SK-N-SH (cell line): ENCODE data around the gene STK39. TPM values are rescaled to one million over a fixed set of nuclear protein-coding genes. Genes with fewer than 3 reads are reported as not detected.

Experiments used
- CTCF ChIA-PET: fragments of 300-600, 350-600 bp; formaldehyde crosslinking; extraction: SDS; loops from one replicate; lab custom pipeline; 2021; lab: Yijun Ruan, JAX
- POLR2A ChIA-PET: fragments of 350-600 bp; sonication (Branson Sonifier 250); formaldehyde crosslinking; extraction: SDS; loops from one replicate; lab custom pipeline; 2020; ENCODE audit warnings: antibody characterized with exemption, inconsistent platforms; lab: Yijun Ruan, JAX
- DNase-seq: peaks from one replicate; pipeline ENCODE4 v3.0.0; 2012
- H2AFZ ChIP-seq: fragments of 200-600 bp; sonication (generic); 2 replicates; pipeline ENCODE4 v1.8.1; 2016; ENCODE audit warnings: antibody characterized with exemption, mild to moderate bottlenecking, low read depth
- H3F3A ChIP-seq: fragments of 200-600 bp; sonication (generic); replicated peaks from 2 replicates; pipeline ENCODE3; 2016; ENCODE audit warnings: antibody characterized with exemption, mild to moderate bottlenecking; ENCODE audit not compliant: insufficient read depth
- H3K27ac ChIP-seq, 2 experiments: fragments of 200-500 bp in 1 of 2; fragments of 200-600 bp in 1 of 2; sonication (Bioruptor generic) in 1 of 2; sonication (generic), shearing (Covaris generic) in 1 of 2; 2 replicates each; pipeline versions ENCODE4 v1.5.1 to v1.6.1; 2014 to 2016; ENCODE audit warnings: low read depth in 2 of 2, inconsistent platforms in 1 of 2, low read length in 1 of 2, mild to moderate bottlenecking in 1 of 2, mixed read lengths in 1 of 2
- H3K27me3 ChIP-seq: fragments of 200-600 bp; sonication (generic), shearing (Covaris generic); 2 replicates; pipeline ENCODE4 v1.6.1; 2016; ENCODE audit warnings: mixed run types; ENCODE audit not compliant: insufficient read depth
- H3K36me3 ChIP-seq, 2 experiments: fragments of 200-500 bp in 1 of 2; fragments of 200-600 bp in 1 of 2; sonication (Bioruptor generic) in 1 of 2; sonication (generic) in 1 of 2; replicated peaks in 1 of 2; 2 replicates each; pipeline versions ENCODE3 to v1.5.1; 2014 to 2016; ENCODE audit warnings: low read length in 1 of 2, mild to moderate bottlenecking in 1 of 2; ENCODE audit not compliant: insufficient read depth in 2 of 2, control insufficient read depth in 1 of 2
- H3K4me1 ChIP-seq, 2 experiments: fragments of 200-500 bp in 1 of 2; fragments of 200-600 bp in 1 of 2; sonication (Bioruptor generic) in 1 of 2; sonication (generic), shearing (Covaris generic) in 1 of 2; 2 replicates each; pipeline versions ENCODE4 v1.5.1 to v1.6.1; 2014 to 2016; ENCODE audit warnings: low read depth in 1 of 2, low read length in 1 of 2, mixed run types in 1 of 2; ENCODE audit not compliant: insufficient read depth in 2 of 2, control insufficient read depth in 1 of 2
- H3K4me2 ChIP-seq: fragments of 200-600 bp; sonication (generic), shearing (Covaris generic); 2 replicates; pipeline ENCODE4 v1.6.1; 2017; ENCODE audit warnings: mixed run types
- H3K4me3 ChIP-seq, 2 experiments: fragments of 200-500 bp in 1 of 2; fragments of 200-600 bp in 1 of 2; sonication (Bioruptor generic) in 1 of 2; sonication (generic), shearing (Covaris generic) in 1 of 2; 2 replicates each; pipeline versions ENCODE4 v1.5.1 to v1.8.1; 2014 to 2016; ENCODE audit warnings: low read depth in 2 of 2, inconsistent platforms in 1 of 2, low read length in 1 of 2, mild to moderate bottlenecking in 1 of 2, mixed read lengths in 1 of 2, moderate library complexity in 1 of 2
- H3K79me2 ChIP-seq: fragments of 200-600 bp; sonication (generic); 2 replicates; pipeline ENCODE4 v1.8.1; 2017; ENCODE audit warnings: mild to moderate bottlenecking; ENCODE audit not compliant: insufficient read depth
- H3K9ac ChIP-seq: fragments of 200-600 bp; sonication (generic); 2 replicates; pipeline ENCODE4 v1.6.1; 2017; ENCODE audit warnings: mixed run types
- H3K9me2 ChIP-seq: fragments of 200-600 bp; sonication (generic); 2 replicates; pipeline ENCODE4 v1.6.1; 2017; ENCODE audit warnings: mixed run types
- H3K9me3 ChIP-seq: fragments of 200-600 bp; sonication (generic); 2 replicates; pipeline ENCODE4 v1.6.1; 2017; ENCODE audit warnings: mixed run types, mild to moderate bottlenecking, moderate library complexity
- H4K20me1 ChIP-seq: fragments of 200-600 bp; sonication (generic); 2 replicates; pipeline ENCODE4 v1.6.1; 2017; ENCODE audit warnings: mild to moderate bottlenecking, mixed run types; ENCODE audit not compliant: insufficient read depth
- ELF1 ChIP-seq: IDR thresholded peaks from 2 replicates; pipeline ENCODE4 v1.4.0; 2012
- GATA2 ChIP-seq: sonication (generic); formaldehyde crosslinking; IDR thresholded peaks from 2 replicates; pipeline ENCODE4 v1.5.0; 2020; ENCODE audit warnings: mild to moderate bottlenecking, missing genetic modification reagents
- IRF3 ChIP-seq: fragments of 150-350 bp; IDR thresholded peaks from 2 replicates; pipeline ENCODE4 v1.6.1; 2016; ENCODE audit warnings: mild to moderate bottlenecking, low read depth, low read length
- MEF2A ChIP-seq: IDR thresholded peaks from 2 replicates; pipeline ENCODE4 v1.4.0; 2012; ENCODE audit warnings: low read depth, borderline replicate concordance
- NFIC ChIP-seq: IDR thresholded peaks from 2 replicates; pipeline ENCODE4 v1.4.0; 2012; ENCODE audit warnings: borderline replicate concordance
- NRF1 ChIP-seq: IDR thresholded peaks from 2 replicates; pipeline ENCODE4 v1.6.1; 2012; ENCODE audit warnings: low read depth, mild to moderate bottlenecking, low read length
- RAD21 ChIP-seq: IDR thresholded peaks from 2 replicates; pipeline ENCODE4 v1.6.1; 2012; ENCODE audit warnings: mild to moderate bottlenecking, low read length
- RCOR1 ChIP-seq: fragments of 150-350 bp; IDR thresholded peaks from 2 replicates; pipeline ENCODE4 v1.6.1; 2017; ENCODE audit warnings: antibody characterized with exemption, low read length
- RFX5 ChIP-seq: IDR thresholded peaks from 2 replicates; pipeline ENCODE4 v1.6.1; 2012; ENCODE audit warnings: mild to moderate bottlenecking, improper control_type of control experiment, low read length
- RXRA ChIP-seq: IDR thresholded peaks from 2 replicates; pipeline ENCODE4 v1.4.0; 2012; ENCODE audit warnings: low read depth, mild to moderate bottlenecking, borderline replicate concordance
- SMC3 ChIP-seq: IDR thresholded peaks from 2 replicates; pipeline ENCODE4 v1.6.1; 2012; ENCODE audit warnings: low read depth, low read length, improper control_type of control experiment
- TAF1 ChIP-seq: IDR thresholded peaks from 2 replicates; pipeline ENCODE4 v1.6.1; 2012; ENCODE audit warnings: low read depth, mild to moderate bottlenecking, low read length, moderate library complexity, borderline replicate concordance
- TCF12 ChIP-seq: IDR thresholded peaks from 2 replicates; pipeline ENCODE4 v1.4.0; 2012
- TEAD4 ChIP-seq: IDR thresholded peaks from 2 replicates; pipeline ENCODE4 v1.4.0; 2012; ENCODE audit warnings: mild to moderate bottlenecking, borderline replicate concordance; ENCODE audit not compliant: insufficient read depth
- WGBS: methylation state at CpG from one replicate; pipeline ENCODE4 v1.1.6; 2017; ENCODE audit warnings: low lambda C conversion rate; 5-methylcytosine and 5-hydroxymethylcytosine counted together
- polyA plus RNA-seq, 3 experiments: library from polyadenylated mRNA; depleted of rRNA; stranded (reverse); fragments of >200 nt; gene quantifications; 2 replicates each; pipeline ENCODE4 v1.2.3, GENCODE V29; 2012
- TF ChIP-seq, protein P1 (sequence below): IDR thresholded peaks from 2 replicates; pipeline ENCODE4 v1.4.0; 2012; ENCODE audit warnings: low read depth
- TF ChIP-seq, protein P2 (sequence below): IDR thresholded peaks from 2 replicates; pipeline ENCODE4 v1.6.1; 2012; ENCODE audit warnings: mild to moderate bottlenecking, low read depth, low read length, moderate library complexity
- TF ChIP-seq, protein P3 (sequence below): fragments of 150-350 bp; IDR thresholded peaks from 2 replicates; pipeline ENCODE4 v1.6.1; 2017; ENCODE audit warnings: antibody characterized with exemption, low read length, low read depth, borderline replicate concordance

STK39 gene
- polyA plus RNA-seq, 1 of the 3 experiments (the other 2 are of a cell fraction): 9.6 TPM

DNA sequence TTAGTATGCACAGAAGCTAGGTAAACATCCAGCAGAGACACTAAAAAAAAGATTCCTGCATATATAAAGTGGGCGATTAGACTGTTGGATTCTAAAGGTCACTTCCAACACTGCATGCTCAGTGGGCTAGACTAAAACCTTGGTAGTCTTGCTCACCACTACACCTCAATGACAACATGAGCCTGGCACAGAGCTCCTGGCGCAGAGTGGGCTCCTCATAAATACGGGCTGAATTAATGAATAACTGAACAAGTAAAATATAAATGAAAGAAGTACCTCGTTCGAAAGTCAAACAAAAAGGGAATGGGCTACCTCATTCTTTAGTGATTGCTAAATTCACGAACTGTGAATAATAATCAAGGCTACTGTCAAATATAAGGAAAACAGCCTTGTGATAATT lies 185.3 kb downstream of the STK39 start:
- H3K4me2 ChIP-seq: no peak overlapping the region
- no peak overlapping the region for H3K27ac ChIP-seq
- no peaks in the 10 kb centered on the region for H3K9me2 ChIP-seq
- no peaks in the 10 kb centered on the region for H3K79me2 ChIP-seq
- no peaks in the 10 kb centered on the region for H3K27me3 ChIP-seq
- H3K9ac ChIP-seq: no peak overlapping the region
- H3K9me3 ChIP-seq: no peaks in the 10 kb centered on the region
- ChIA-PET POLR2A (no interaction called here), CTCF (interaction anchor here (0.7 to 4.2 kb wide), 3 partner anchors 13 to 57 kb away, joined by 3 to 15 read pairs (median 3); no protein-coding TSS in a partner anchor)
- 96% methylated on average over 6 of the region's 6 CpGs for WGBS
- peaks cover 0 to 22% of the 10 kb centered on the region in 2 experiments; a peak in 2 of 4 replicates for H3K4me1 ChIP-seq
- H4K20me1 ChIP-seq: no peaks in the 10 kb centered on the region
- H3K36me3 ChIP-seq: peaks cover 24 to 25% of the 10 kb centered on the region in 2 experiments
- TF ChIP-seq TEAD4 (no peak), SMC3 (no peak), TAF1 (no peak), IRF3 (no peak), NRF1 (no peak), MEF2A (no peak), TCF12 (no peak)
- TF ChIP-seq, protein P1, sequence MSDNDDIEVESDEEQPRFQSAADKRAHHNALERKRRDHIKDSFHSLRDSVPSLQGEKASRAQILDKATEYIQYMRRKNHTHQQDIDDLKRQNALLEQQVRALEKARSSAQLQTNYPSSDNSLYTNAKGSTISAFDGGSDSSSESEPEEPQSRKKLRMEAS: no peak
- H3F3A ChIP-seq: no peaks in the 10 kb centered on the region
- no peak overlapping the region for H2AFZ ChIP-seq
- no peak for DNase-seq
- no peak overlapping the region for H3K4me3 ChIP-seq

GRCh38 chr2:168060986-168061750 lies 186.2 kb downstream of the STK39 start:
- Histone ChIP-seq H3K4me1 (peaks cover 0 to 22% of the 10 kb centered on the region in 2 experiments; a peak in 2 of 4 replicates), H3K79me2 (no peaks in the 10 kb centered on the region), H3K4me2 (no peak overlapping the region), H3K27me3 (no peaks in the 10 kb centered on the region), H3K27ac (peak overlapping the region in 1 of 2 experiments; percentile 28; a peak in 1 of 4 replicates), H2AFZ (no peak overlapping the region), H3K9ac (no peak overlapping the region), H3F3A (no peaks in the 10 kb centered on the region), H3K9me2 (no peaks in the 10 kb centered on the region), H4K20me1 (no peaks in the 10 kb centered on the region), H3K4me3 (no peak overlapping the region), H3K9me3 (no peaks in the 10 kb centered on the region), H3K36me3 (peaks cover 25% of the 10 kb centered on the region in 2 experiments)
- POLR2A ChIA-PET: no interaction called here
- no peak for DNase-seq
- CTCF ChIA-PET: interaction anchor here (1.0 to 4.2 kb wide), 2 partner anchors 14 to 58 kb away, joined by 3 to 15 read pairs; no protein-coding TSS in a partner anchor
- WGBS: 96% methylated on average over 3 of the region's 3 CpGs
- TF ChIP-seq, protein P2, sequence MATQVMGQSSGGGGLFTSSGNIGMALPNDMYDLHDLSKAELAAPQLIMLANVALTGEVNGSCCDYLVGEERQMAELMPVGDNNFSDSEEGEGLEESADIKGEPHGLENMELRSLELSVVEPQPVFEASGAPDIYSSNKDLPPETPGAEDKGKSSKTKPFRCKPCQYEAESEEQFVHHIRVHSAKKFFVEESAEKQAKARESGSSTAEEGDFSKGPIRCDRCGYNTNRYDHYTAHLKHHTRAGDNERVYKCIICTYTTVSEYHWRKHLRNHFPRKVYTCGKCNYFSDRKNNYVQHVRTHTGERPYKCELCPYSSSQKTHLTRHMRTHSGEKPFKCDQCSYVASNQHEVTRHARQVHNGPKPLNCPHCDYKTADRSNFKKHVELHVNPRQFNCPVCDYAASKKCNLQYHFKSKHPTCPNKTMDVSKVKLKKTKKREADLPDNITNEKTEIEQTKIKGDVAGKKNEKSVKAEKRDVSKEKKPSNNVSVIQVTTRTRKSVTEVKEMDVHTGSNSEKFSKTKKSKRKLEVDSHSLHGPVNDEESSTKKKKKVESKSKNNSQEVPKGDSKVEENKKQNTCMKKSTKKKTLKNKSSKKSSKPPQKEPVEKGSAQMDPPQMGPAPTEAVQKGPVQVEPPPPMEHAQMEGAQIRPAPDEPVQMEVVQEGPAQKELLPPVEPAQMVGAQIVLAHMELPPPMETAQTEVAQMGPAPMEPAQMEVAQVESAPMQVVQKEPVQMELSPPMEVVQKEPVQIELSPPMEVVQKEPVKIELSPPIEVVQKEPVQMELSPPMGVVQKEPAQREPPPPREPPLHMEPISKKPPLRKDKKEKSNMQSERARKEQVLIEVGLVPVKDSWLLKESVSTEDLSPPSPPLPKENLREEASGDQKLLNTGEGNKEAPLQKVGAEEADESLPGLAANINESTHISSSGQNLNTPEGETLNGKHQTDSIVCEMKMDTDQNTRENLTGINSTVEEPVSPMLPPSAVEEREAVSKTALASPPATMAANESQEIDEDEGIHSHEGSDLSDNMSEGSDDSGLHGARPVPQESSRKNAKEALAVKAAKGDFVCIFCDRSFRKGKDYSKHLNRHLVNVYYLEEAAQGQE: no peak
- TF ChIP-seq TCF12 (no peak), RXRA (no peak), RAD21 (no peak), NFIC (no peak), RFX5 (no peak), RCOR1 (no peak), GATA2 (CRISPR knock-in tag) (no peak), ELF1 (no peak), SMC3 (no peak), TEAD4 (no peak)
- TF ChIP-seq, protein P3, sequence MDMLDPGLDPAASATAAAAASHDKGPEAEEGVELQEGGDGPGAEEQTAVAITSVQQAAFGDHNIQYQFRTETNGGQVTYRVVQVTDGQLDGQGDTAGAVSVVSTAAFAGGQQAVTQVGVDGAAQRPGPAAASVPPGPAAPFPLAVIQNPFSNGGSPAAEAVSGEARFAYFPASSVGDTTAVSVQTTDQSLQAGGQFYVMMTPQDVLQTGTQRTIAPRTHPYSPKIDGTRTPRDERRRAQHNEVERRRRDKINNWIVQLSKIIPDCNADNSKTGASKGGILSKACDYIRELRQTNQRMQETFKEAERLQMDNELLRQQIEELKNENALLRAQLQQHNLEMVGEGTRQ: no peak
